ENCODE results near the gene ZBTB7A. TPM values are rescaled to one million over a fixed set of nuclear protein-coding genes. Genes with fewer than 3 reads are reported as not detected.

Gene ZBTB7A
- total RNA-seq, 2 donors from 2014 or later = 63.4 to 70.5 TPM

- Mint-ChIP-seq H3K4me3 (peak overlapping the region; percentile 83), H3K27me3 (no peaks in the 10 kb centered on the region), H3K36me3 (no peaks in the 10 kb centered on the region), H3K27ac (peak overlapping the region; percentile 88 to 89), H3K9me3 (no peaks in the 10 kb centered on the region), H3K4me1 (ENCODE audit: low read depth in 2 of 2) (peaks cover 21 to 27% of the 10 kb centered on the region in 2 donors)
- DNase-seq (ENCODE audit: low spot score) (peak; percentile 94), ATAC-seq (peak; percentile 68 to 79)
Measured at GRCh38 chr19:4059891-4060620, 6.6 kb downstream of the ZBTB7A start.

DNA sequence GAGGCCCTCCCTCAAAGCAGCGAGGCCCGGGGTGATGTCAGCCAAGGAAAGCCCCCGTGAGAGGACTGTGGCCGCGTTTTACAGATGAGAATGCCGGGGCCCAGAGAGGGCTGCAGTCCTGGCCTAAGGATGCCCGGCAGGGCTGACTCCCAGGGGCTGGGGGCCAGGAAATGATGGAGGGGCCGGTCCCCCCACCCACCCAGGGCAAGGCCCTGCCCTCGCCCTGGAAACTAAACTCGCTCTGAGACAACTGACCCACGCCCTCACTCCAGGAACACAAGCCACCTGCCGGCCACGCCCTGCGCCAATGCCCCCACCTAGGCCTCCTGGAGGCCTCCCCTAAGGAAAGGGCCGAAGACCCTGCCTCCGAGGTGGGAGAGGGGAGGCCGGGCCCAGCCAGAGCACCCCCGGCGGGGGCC lies 7.2 kb downstream of the ZBTB7A start:
- H3K4me1 Mint-ChIP-seq (ENCODE audit: low read depth in 2 of 2) = peaks cover 21 to 27% of the 10 kb centered on the region in 2 donors
- peak overlapping the region; percentile 88 to 89 for H3K27ac Mint-ChIP-seq
- H3K4me3 Mint-ChIP-seq = peak overlapping the region; percentile 83
- H3K27me3 Mint-ChIP-seq = no peaks in the 10 kb centered on the region
- H3K9me3 Mint-ChIP-seq = no peaks in the 10 kb centered on the region
- no peaks in the 10 kb centered on the region for H3K36me3 Mint-ChIP-seq
- DNase-seq (ENCODE audit: low spot score) (no peak), ATAC-seq (peak in 1 of 2 donors; percentile 11)

GRCh38 chr19:4058693-4059452 lies 7.8 kb downstream of the ZBTB7A start:
- peak in 1 of 2 donors; percentile 2 for ATAC-seq
- H3K4me3 Mint-ChIP-seq = peak overlapping the region; percentile 83

GRCh38 chr19:4057931-4058692 lies 8.6 kb downstream of the ZBTB7A start:
- Mint-ChIP-seq H3K27ac (peak overlapping the region; percentile 87 to 88), H3K4me1 (ENCODE audit: low read depth in 2 of 2) (peaks cover 25 to 31% of the 10 kb centered on the region in 2 donors), H3K4me3 (peak overlapping the region; percentile 77), H3K36me3 (peaks cover 8% of the 10 kb centered on the region), H3K9me3 (no peaks in the 10 kb centered on the region), H3K27me3 (no peaks in the 10 kb centered on the region)
- ATAC-seq (peak; percentile 79 to 87), DNase-seq (ENCODE audit: low spot score) (peak; percentile 93)

More at GRCh38 chr19:4058693-4059452, 7.8 kb downstream of the ZBTB7A start:
- Mint-ChIP-seq H3K27ac (peak overlapping the region; percentile 88 to 89), H3K4me1 (ENCODE audit: low read depth in 2 of 2) (peaks cover 21 to 27% of the 10 kb centered on the region in 2 donors), H3K9me3 (no peaks in the 10 kb centered on the region), H3K27me3 (no peaks in the 10 kb centered on the region), H3K36me3 (no peaks in the 10 kb centered on the region)
- no peak for DNase-seq (ENCODE audit: low spot score)

- ATAC-seq (no peak), DNase-seq (ENCODE audit: low spot score) (no peak)
- H3K4me1 Mint-ChIP-seq (ENCODE audit: low read depth in 2 of 2) = peaks cover 38 to 44% of the 10 kb centered on the region in 2 donors
- H3K27me3 Mint-ChIP-seq = no peaks in the 10 kb centered on the region
- peaks cover 18% of the 10 kb centered on the region for H3K36me3 Mint-ChIP-seq
- no peak overlapping the region for H3K27ac Mint-ChIP-seq
- H3K4me3 Mint-ChIP-seq = no peak overlapping the region
- H3K9me3 Mint-ChIP-seq = no peaks in the 10 kb centered on the region
Measured at GRCh38 chr19:4055209-4055552, 11.5 kb downstream of the ZBTB7A start.

DNA sequence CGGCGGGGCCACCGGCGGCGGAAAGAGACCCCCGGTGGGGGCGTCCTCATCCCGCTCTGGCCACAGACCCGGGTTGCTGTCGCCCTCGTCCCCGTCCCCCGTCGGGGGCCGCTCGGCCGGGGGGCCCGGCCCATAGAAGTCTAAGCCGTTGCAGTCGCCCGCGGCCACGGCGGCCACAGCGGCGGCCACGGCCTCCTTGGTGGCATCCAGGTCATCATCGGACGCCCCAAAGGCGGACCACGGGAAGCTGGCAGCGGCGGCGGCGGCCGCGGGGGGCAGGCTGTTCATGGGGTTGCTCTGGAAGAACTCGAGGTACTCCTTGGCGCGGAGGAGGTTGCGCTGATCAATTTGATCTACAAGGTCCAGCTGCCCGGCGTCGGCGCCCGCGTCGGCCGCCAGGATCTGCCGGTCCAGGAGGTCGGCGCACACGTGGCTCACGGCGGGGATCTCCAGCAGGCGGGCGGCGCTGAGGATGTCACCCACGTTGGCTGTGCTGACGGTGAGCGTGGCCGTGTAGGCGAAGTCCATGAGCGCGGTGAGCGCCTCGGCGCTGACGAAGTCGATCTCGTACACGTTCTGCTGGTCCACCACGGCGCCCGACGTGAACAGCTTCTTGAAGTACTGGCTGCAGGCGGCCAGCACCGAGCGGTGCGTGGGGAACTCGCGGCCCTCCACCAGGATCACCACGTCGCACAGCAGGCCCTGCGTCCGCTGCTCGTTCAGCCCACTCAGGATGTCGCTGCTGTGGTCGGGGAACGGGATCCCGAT lies 12.1 kb downstream of the ZBTB7A start:
- Mint-ChIP-seq H3K36me3 (peaks cover 18% of the 10 kb centered on the region), H3K4me1 (ENCODE audit: low read depth in 2 of 2) (peaks cover 42 to 49% of the 10 kb centered on the region in 2 donors)
- peak; percentile 44 for DNase-seq (ENCODE audit: low spot score)

DNA sequence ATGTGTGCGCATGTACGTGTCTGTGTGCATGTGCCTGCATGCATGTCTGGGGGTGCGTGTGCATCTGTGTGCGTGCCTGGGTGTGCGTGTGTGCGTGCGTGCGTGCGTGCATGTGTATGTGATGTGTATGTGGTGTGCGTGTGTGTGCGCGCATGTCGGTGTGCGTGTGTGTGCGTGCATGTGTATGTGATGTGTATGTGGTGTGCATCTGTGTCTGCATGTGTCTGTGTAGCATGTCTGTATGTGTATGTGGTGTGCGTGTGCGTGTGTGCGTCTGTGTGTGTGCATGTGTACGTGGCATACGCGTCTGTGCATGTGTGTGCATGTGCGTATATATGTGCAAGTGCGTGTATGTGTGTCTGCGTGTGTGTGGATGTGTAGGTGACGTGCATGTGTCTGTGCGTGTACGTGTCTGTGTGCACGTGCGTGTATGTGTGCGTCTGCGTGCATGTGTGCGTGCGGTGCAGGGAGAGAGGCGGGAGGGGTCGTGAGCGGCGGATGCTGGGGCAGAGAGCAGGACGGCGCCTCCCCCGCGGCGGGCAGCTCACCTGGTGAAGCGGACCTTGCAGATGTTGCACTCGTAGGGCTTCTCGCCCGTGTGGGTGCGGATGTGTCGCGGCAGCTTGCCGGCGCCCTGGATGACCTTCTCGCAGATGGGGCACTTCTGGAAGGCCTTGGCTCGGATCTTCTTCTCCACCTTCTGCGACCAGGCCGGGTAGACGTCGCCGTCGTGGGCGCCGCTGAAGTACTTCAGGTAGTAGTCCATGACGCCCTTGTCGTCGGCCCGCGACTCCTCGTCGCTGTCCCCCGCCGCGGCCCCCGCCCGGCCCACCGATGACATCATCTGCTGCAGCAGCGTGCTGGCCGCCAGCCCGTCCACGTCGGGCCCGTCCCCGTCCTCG lies 13.0 kb downstream of the ZBTB7A start:
- Mint-ChIP-seq H3K27me3 (no peaks in the 10 kb centered on the region), H3K4me1 (ENCODE audit: low read depth in 2 of 2) (peaks cover 43 to 50% of the 10 kb centered on the region in 2 donors), H3K4me3 (peak overlapping the region; percentile 69), H3K27ac (peak overlapping the region; percentile 24 to 63), H3K36me3 (peaks cover 18% of the 10 kb centered on the region), H3K9me3 (no peaks in the 10 kb centered on the region)
- ATAC-seq (no peak), DNase-seq (ENCODE audit: low spot score) (no peak)

More for the DNA sequence above, 12.1 kb downstream of the ZBTB7A start:
- Mint-ChIP-seq H3K4me3 (no peak overlapping the region), H3K27me3 (no peaks in the 10 kb centered on the region), H3K9me3 (no peaks in the 10 kb centered on the region), H3K27ac (no peak overlapping the region)
- no peak for ATAC-seq

GRCh38 chr19:4052993-4053422 lies 13.7 kb downstream of the ZBTB7A start:
- Mint-ChIP-seq H3K4me3 (peak overlapping the region; percentile 69), H3K9me3 (no peaks in the 10 kb centered on the region), H3K36me3 (peaks cover 18% of the 10 kb centered on the region), H3K4me1 (ENCODE audit: low read depth in 2 of 2) (peaks cover 41 to 47% of the 10 kb centered on the region in 2 donors), H3K27ac (peak overlapping the region; percentile 24 to 63), H3K27me3 (no peaks in the 10 kb centered on the region)
- DNase-seq (ENCODE audit: low spot score) (no peak), ATAC-seq (no peak)

GRCh38 chr19:4052114-4052992 lies 14.3 kb downstream of the ZBTB7A start:
- Mint-ChIP-seq H3K36me3 (peaks cover 18% of the 10 kb centered on the region), H3K4me1 (ENCODE audit: low read depth in 2 of 2) (peaks cover 39 to 40% of the 10 kb centered on the region in 2 donors), H3K9me3 (no peaks in the 10 kb centered on the region), H3K27me3 (no peaks in the 10 kb centered on the region), H3K4me3 (peak overlapping the region; percentile 69), H3K27ac (peak overlapping the region; percentile 63 to 89)
- DNase-seq (ENCODE audit: low spot score) = peak; percentile 60
- peak; percentile 70 to 79 for ATAC-seq

DNA sequence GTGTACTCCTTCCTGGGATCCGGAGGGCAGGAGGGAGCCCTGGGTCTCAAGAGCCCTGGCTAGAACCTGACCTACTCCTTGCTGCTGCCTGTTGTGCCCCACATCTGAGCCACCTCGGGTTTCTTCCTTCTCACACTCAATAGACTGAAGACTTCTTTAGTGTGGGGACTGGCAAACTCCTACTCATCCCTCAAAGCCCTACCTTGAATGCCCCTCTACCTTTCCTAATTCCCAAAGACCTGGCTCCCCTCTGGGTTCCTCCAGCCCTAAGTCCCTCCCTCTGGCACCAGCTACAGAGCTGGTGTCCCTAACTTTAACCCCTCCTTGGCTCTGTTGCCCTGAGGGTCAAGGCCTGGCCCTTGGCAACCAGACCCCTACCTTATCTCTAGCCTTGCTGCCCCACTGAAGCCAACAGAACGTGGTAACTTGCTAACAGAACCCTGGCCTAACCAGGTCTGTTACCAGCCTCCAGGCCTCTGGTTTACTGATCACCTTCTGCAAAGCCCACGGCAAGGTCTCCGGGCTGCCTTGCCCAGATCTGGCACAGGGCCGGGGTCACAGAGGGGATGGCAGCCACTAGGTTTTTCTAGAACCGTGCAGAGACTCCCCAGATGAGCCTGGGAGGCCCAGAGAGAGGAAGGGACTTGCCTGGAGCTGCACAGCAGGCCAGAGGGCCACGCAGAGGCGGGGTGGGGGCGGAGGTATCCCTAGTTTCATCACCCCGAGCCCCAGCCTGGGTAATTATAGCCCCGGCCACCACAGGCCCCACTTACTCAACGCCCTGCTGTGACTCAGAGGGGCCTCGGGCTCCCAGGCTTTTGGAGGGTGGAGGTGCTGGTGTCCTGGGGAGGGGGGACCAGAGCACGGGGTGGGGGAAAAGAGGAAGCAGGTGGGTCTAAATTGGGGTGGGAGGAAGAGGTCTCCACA lies 15.3 kb downstream of the ZBTB7A start:
- H3K4me1 Mint-ChIP-seq (ENCODE audit: low read depth in 2 of 2) = peaks cover 37 to 40% of the 10 kb centered on the region in 2 donors
- no peaks in the 10 kb centered on the region for H3K27me3 Mint-ChIP-seq
- H3K36me3 Mint-ChIP-seq = peaks cover 18% of the 10 kb centered on the region
- no peaks in the 10 kb centered on the region for H3K9me3 Mint-ChIP-seq
- H3K4me3 Mint-ChIP-seq = peak overlapping the region; percentile 67
- peak; percentile 84 for DNase-seq (ENCODE audit: low spot score)
- ATAC-seq = peak; percentile 88 to 89
- peak overlapping the region; percentile 85 to 89 for H3K27ac Mint-ChIP-seq

- no peak overlapping the region for H3K4me3 Mint-ChIP-seq
- H3K27ac Mint-ChIP-seq = peak overlapping the region; percentile 12 to 89
- H3K27me3 Mint-ChIP-seq = no peaks in the 10 kb centered on the region
- H3K4me1 Mint-ChIP-seq (ENCODE audit: low read depth in 2 of 2) = peaks cover 31 to 35% of the 10 kb centered on the region in 2 donors
- peaks cover 18% of the 10 kb centered on the region for H3K36me3 Mint-ChIP-seq
- ATAC-seq (no peak), DNase-seq (ENCODE audit: low spot score) (no peak)
- H3K9me3 Mint-ChIP-seq = no peaks in the 10 kb centered on the region
Measured at GRCh38 chr19:4049432-4049831, 17.3 kb downstream of the ZBTB7A start.
